H7 (cell line): ENCODE data around the gene STK32B. TPM values are rescaled to one million over a fixed set of nuclear protein-coding genes. Genes with fewer than 3 reads are reported as not detected.

Source experiments
- DNase-seq: peaks from one replicate; pipeline ENCODE4 v3.0.0; 2012
- H3K27me3 ChIP-seq: 2 replicates; pipeline ENCODE4 v1.6.0; 2011; ENCODE audit warnings: mild to moderate bottlenecking, low read length; ENCODE audit not compliant: control insufficient read depth, insufficient read depth
- H3K36me3 ChIP-seq: replicated peaks from 2 replicates; pipeline ENCODE4 v1.5.1; 2011; ENCODE audit warnings: low read length; ENCODE audit not compliant: control insufficient read depth, insufficient read depth
- H3K4me3 ChIP-seq: 2 replicates; pipeline ENCODE4 v1.5.1; 2011; ENCODE audit warnings: low read depth, mild to moderate bottlenecking, control low read depth, low read length, moderate library complexity; ENCODE audit not compliant: insufficient read depth
- total RNA-seq: library from RNA; depleted of rRNA; stranded (reverse); fragments of >200 nt; shearing (Covaris generic); gene quantifications from 2 replicates; pipeline ENCODE4 v1.2.3, GENCODE V29; 2014

The STK32B gene
- total RNA-seq, 1 experiment from 2014 or later, result 2.8 TPM

DNA sequence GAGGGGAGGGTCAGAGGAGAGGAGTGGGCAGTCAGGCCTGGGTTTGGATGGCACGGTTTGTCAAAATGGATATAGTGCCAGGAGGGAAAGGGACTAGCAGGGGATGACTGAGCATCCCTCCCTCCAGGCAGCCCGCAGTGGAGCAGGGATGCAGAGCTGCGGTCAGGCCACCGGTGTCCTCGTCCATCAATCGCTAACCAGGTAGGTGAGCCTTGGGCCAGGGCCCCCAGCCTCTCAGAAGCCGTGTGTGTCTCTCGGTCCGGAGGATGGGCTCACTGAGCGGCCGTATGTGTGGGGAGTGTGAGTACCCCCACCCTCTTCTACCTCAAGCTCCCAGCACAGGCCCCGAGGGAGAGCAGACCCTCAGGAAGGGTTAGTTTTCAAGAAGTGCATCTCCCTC, 31.5 kb upstream of the STK32B start:
- no peaks in the 10 kb centered on the region; the same call in 1 of the 2 replicates for H3K27me3 ChIP-seq
- no peaks in the 10 kb centered on the region for H3K36me3 ChIP-seq
- DNase-seq, result peak; percentile 64
- H3K4me3 ChIP-seq, result no peak overlapping the region

DNA sequence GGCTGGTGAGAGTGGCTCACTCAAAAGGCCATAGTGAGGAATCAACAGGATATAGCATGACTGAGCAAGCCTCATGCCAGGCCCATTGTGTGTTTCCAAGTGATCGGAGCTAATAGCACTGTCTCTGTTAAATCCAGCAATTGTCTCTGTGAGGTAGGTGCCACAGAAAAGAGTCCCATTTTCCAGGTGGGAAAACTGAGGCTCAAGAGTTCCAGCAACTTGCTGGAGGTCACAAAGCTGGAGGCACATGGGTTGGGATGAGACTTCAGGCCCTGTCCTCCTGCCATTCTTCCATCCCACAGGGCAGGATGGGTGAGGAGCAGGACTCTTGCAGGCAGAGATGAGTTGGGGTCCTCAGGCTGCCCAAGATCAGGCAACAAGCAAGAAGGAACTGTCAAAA, 30.9 kb upstream of the STK32B start:
- Histone ChIP-seq H3K27me3 (no peaks in the 10 kb centered on the region; the same call in 1 of the 2 replicates), H3K36me3 (no peaks in the 10 kb centered on the region), H3K4me3 (no peak overlapping the region)
- DNase-seq, result no peak

DNA sequence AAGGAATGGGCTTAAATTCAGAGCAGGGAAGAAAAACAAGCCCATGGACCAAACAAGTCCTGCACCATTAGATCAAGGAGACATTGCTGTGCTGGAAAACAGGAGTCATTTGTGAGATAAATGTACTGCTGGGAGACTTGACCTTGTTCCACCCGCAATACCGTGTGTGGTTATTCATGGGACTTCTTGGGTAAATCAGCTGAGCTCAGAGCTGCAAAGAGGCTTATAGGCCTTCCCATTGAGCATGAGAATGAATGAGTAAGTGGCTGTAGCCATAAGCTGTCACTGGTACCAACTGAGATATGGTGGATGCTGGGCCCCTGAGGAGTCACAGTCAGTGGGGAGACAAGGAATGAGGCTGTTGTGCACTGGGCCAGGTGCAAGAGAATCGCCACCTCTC, 29.7 kb upstream of the STK32B start:
- no peak for DNase-seq
- H3K4me3 ChIP-seq, result no peak overlapping the region
- H3K36me3 ChIP-seq, result no peaks in the 10 kb centered on the region
- no peaks in the 10 kb centered on the region; the same call in 1 of the 2 replicates for H3K27me3 ChIP-seq

DNA sequence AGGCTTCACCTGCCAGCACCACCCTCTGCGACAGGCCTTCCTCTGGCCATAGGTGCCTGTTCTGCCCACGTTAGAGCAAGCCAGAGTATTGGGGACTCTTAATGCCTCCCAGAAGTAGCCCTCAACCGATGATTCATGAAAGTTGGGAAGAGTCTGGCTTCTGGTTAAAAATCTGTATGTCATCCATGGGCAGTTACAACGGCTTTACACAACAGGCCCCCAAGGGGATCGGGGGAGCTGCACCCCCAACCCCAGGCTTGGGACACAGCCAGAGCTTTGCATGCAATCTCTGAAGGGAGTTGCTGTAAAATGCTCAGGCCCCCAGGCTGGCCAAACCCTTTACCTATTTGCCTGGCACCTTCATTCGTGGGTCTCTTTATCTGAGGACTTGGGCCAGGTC, 26.6 kb upstream of the STK32B start:
- Histone ChIP-seq H3K4me3 (no peak overlapping the region), H3K27me3 (no peaks in the 10 kb centered on the region; the same call in 1 of the 2 replicates), H3K36me3 (no peaks in the 10 kb centered on the region)
- no peak for DNase-seq

DNA sequence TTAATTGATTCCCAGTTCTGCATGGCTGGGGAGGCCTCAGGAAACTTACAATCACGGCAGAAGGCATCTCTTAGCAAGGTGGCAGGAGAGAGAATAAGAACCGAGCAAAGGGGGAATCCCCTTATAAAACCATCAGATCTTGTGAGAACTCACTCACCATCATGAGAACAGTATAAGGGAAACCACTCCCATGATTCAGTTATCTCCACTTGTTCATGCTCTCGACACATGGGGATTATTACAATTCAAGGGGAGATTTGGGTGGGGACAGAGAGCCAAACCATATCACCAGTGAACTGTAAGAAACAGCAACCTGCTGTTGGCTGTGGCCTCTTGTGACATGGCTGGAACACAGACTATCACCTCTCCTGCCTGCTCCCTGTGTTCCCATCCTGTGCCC, 24.9 kb upstream of the STK32B start:
- no peak for DNase-seq
- H3K4me3 ChIP-seq, result no peak overlapping the region
- no peaks in the 10 kb centered on the region for H3K36me3 ChIP-seq
- no peaks in the 10 kb centered on the region; the same call in 1 of the 2 replicates for H3K27me3 ChIP-seq

DNA sequence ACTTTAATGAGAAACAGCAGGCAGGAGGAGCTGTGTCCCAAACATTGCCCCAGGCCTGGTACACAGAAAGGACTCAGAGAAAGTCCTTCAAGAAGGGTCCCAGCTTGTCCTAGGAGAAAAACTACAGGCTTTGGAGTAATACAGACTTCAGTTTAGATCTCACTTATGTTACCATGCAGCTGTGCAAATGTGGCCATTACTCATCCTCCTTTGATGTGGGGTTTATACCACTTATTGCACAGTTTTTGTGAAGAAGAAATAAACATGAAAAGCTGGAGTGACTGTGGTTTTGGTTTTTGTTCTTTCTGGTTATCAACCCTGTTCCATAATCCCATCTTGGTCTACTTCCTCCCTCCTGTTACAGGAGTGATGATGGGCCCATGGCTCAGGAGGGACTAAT, 23.9 kb upstream of the STK32B start:
- Histone ChIP-seq H3K4me3 (no peak overlapping the region), H3K36me3 (no peaks in the 10 kb centered on the region), H3K27me3 (no peaks in the 10 kb centered on the region; the same call in 1 of the 2 replicates)
- DNase-seq, result no peak

DNA sequence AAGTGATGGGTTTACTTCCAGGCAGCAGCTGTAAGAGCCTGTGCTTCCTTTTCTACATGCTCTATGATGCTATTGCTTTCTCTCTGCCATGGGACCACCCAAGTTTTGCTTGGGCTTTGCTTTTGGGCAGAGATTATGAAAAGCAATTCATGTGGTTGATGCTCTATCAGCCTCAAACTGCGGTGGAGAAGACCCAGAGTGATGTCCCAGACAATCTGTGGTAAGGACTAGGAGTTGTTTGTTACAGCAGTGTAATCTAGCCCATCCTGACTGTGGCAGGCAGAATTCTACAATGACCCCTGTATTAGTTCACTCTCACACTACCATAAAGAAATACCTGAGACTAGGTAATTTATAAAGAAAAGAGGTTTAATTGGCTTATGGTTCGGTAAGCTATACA, 22.8 kb upstream of the STK32B start:
- Histone ChIP-seq H3K36me3 (no peaks in the 10 kb centered on the region), H3K27me3 (no peaks in the 10 kb centered on the region; the same call in 1 of the 2 replicates), H3K4me3 (no peak overlapping the region)
- DNase-seq, result no peak

DNA sequence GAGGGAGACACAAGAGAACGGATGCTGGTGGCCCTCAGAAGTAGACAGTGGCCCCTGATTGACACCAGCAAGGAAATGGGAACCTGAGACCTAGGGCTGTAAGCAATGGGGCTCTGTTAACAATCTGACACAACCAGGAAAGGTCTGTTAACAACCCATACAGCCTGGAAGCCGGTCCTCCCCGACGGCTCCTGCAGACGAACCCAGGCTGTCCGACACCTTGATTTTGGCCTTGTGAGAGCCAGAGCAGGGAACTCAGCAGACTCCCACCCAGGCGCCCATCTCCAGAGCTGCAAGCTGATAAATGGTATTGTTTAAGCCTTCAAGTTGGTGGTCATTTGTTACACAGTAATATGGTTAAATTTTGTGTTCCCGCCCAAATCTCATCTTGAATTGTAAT, 21.8 kb upstream of the STK32B start:
- H3K27me3 ChIP-seq, result no peaks in the 10 kb centered on the region; the same call in 1 of the 2 replicates
- H3K36me3 ChIP-seq, result no peaks in the 10 kb centered on the region
- no peak overlapping the region for H3K4me3 ChIP-seq
- no peak for DNase-seq

DNA sequence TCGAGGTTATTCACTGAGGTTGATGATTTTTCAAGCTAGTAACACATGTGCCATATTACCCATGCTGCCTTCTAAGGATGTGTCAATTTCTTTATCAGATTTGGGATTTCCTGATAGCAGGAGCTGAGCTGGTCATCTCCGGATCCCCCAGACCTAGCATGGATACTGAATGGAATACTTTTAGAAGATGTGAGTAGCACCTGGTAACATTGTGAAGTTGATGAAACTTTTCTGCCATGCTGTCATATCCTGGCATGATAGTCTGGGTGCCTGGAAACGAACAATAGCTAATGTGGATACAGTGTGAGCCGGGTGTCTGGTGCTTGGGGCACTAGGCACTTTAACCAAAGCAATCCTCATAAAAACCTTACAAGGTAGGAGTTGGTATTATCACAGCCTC, 21.1 kb upstream of the STK32B start:
- no peak for DNase-seq
- no peak overlapping the region for H3K4me3 ChIP-seq
- no peaks in the 10 kb centered on the region for H3K36me3 ChIP-seq
- no peaks in the 10 kb centered on the region; the same call in 1 of the 2 replicates for H3K27me3 ChIP-seq

DNA sequence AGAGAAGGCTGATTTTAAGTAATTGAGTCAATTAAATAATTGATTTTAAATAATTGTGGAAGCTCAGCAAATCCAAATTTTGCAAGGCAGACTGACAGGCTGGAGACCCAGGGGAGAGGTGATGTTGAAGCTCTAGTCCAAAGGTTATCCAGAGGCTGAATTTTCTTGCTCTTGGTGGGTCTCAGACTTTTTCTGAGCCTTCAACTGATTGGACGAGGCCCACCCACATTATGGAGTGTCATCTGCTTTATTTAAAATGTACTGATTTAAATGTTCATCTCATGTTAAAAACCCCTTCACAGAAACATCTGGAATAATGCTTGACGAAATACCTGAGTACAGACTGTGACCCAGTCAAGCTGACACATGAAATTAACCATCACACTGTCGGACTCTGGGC, 20.4 kb upstream of the STK32B start:
- no peaks in the 10 kb centered on the region for H3K36me3 ChIP-seq
- H3K4me3 ChIP-seq, result no peak overlapping the region
- no peaks in the 10 kb centered on the region; the same call in 1 of the 2 replicates for H3K27me3 ChIP-seq
- no peak for DNase-seq

DNA sequence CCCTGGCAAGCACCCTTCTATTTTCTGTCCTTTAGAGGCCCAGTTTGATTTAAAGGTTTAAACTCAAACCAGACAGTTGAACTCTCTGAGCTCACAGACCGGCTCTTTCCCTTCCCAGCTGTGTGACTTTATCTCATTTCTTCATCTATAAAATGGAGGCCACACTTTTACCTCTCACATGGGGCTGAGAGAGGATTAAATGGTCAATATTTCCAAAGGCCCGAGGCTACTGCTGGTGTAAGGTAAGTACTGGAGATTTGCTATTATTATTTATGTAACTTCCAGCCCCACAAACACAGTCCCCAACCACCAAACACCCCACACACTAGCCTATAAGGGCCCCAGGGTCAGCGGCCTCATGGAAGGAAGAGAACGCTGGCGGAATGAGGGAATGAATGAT, 18.5 kb upstream of the STK32B start:
- Histone ChIP-seq H3K4me3 (no peak overlapping the region), H3K36me3 (no peaks in the 10 kb centered on the region), H3K27me3 (no peaks in the 10 kb centered on the region; the same call in 1 of the 2 replicates)
- no peak for DNase-seq

DNA sequence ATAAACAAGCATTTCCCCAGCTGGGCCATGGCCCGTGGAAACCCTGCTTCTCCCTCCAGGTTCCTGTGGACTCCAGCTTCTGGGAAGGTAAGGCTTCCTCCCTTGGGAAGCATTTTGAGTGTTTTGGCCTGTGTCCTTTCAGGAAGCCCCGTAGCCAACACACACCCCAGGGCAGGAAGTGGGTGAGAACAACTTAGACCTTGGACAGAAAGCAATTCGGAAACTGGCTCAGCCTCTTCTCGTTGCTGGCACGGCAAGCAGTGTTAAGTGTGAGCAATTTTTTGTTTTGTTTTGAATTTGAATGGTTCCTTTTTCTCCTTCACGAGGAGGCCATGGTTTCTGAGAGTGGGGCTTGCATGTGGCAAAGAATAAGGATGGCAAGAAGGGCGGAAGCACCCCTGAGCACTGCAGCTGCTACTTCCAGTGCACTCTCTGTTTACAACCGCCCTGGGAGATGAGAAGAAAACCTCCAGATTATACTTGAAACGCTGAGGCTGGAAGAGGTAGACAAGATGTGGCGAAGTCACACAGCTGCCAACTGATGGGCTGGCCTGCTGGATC, 17.9 kb upstream of the STK32B start:
- no peaks in the 10 kb centered on the region for H3K36me3 ChIP-seq
- no peak for DNase-seq
- H3K4me3 ChIP-seq, result no peak overlapping the region
- H3K27me3 ChIP-seq, result no peaks in the 10 kb centered on the region; the same call in 1 of the 2 replicates

DNA sequence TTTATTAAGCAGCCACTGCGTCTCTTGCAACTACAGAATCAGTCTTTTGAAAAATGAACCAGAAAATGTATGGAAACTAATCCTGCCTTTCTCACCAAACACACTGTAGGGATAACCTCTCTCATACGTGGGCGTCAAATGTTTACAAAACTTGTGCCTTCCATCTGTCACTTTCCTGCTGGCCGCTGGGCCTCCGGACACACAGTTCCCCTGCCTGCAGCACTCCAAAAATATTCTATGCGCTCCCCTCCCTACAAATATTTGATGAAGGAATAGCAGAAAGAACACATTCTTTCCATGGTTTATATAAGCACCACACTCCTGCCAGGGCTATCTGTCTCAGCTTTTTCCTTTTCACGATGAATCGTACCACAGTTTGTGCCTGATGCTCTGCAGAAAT, 17.1 kb upstream of the STK32B start:
- H3K4me3 ChIP-seq, result no peak overlapping the region
- no peak for DNase-seq
- no peaks in the 10 kb centered on the region for H3K36me3 ChIP-seq
- no peaks in the 10 kb centered on the region for H3K27me3 ChIP-seq

DNA sequence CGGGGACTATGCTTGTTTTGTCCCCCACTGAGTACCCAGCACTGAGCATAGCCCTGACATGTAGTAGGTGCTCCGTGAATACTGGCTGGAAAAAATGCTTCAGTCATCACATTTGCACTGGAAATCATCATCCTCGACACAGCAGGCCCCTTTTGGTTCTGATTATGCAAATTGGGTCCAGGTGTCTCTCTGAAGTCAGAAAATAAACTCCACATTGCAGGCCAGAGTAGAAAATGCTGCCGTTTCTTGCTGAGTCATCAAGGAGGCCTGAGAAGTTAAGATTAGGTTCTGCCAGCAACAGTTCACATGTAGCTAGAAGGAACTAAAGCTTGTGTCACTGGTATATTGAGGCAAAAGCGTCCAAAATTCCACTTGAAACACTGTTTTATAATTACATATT, 15.0 kb upstream of the STK32B start:
- DNase-seq, result no peak

DNA sequence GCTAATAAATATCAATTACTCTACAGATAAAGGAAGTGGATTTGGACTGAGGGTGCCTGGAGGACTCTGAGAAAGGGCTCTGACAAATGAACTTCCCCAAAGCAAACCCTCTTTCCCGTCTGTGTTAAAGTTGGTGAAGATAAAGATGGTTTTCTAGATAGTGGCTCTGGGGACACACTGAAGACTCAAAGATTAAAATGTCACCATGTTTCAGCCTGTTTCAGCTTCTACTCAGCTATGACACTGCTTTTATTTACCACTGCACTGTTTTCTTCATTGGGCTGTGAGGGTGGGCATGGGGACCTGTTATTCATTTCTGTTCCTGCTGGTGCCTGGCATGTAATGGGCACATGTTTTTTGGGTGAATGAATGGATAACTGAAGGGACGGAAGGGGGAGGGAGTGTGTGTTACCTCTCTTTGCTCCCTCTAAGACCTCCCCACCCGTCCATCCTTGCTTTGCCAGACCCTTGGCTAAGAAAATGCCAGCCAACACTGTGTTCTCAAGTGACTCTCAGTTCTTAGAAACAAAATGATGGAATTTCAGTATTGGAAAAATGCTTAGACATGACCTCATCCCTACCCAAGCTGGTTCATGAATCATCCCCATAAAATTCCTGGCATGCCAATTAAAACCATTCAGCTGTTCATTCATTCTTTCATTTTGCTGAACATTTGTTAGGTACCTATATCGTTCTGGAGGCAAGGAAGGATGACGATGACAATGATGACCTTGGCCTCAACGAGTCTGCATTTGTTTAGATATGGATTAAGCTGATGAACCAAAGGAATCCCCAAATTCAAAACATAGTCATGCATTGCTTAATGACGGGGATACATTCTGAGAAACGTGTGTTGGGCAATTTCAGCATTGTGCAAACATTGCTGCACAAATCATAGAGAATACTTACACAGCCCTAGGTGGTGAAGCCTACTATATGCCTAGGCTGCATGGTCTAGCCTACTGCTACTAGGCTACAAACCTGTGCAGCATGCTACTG, 13.4 kb upstream of the STK32B start:
- DNase-seq, result no peak
- no peaks in the 10 kb centered on the region for H3K27me3 ChIP-seq
- no peaks in the 10 kb centered on the region for H3K36me3 ChIP-seq
- no peak overlapping the region for H3K4me3 ChIP-seq

More for the DNA sequence above, 15.0 kb upstream of the STK32B start:
- H3K36me3 ChIP-seq, result no peaks in the 10 kb centered on the region
- H3K4me3 ChIP-seq, result no peak overlapping the region
- H3K27me3 ChIP-seq, result no peaks in the 10 kb centered on the region
